Amygdala (tissue), 56 donors: ENCODE measurements around the gene NR1D2.
"Not testable (repeated sequence)": the region's sequence is repeated elsewhere in the genome, so short reads cannot be mapped to it uniquely, and the experiment has no call there.

Experiments
- DNase-seq, 56 donors: peaks; one replicate each; lab custom pipeline; 2025; lab: John Stamatoyannopoulos, UW

The NR1D2 gene

DNA sequence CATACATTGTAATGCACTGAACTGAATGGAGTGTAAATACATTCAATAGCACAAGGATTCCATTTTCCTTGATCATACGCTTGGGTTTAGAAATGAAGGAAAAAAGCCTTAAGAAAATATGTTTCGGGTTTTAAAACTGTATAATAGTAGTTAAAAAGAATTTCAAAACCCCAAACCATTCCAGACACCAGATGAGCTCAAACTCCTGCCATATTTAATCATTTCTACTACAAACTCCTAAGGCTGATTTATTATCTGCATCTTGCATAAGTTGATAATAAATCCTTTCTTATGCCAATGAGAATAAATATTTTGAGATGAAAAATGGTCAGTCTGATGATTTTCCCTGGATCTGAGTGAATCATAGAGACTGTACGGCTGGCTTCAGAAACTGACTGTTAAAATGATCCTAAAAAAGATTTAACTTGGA, 51.0 kb downstream of the NR1D2 start:
- DNase-seq, result no peak

DNA sequence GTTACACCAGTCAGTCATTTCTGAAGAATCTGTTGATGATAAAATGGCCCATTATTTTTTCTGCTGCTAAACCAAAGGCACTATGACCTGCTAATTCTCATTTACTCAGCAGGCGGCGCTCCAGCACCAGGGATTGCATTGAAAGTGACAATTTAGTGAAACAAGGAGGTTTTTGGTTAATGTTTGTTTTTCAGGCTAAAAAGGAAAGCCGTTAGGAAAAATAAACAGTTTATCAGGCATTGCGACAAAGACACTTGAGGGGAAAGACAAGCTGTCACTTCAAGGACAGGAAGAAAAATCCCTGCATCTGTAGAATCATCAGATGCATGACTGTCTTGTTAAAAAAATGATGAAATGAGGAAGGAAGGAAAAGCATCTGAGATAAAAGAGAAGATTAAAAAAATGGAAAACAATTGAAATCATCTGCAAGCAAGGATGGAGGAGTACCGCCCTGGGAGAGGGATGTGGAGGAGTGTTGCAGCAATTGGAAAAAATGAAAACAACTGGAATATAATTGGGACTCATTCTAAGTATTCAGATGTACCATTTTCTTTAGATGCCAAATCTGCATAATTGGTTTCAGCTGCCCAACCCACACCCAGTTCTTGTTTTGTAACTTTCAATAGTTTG, 54.0 kb downstream of the NR1D2 start:
- DNase-seq, result peak in 52 of 56 donors; percentile 8 to 93 (median 56)

DNA sequence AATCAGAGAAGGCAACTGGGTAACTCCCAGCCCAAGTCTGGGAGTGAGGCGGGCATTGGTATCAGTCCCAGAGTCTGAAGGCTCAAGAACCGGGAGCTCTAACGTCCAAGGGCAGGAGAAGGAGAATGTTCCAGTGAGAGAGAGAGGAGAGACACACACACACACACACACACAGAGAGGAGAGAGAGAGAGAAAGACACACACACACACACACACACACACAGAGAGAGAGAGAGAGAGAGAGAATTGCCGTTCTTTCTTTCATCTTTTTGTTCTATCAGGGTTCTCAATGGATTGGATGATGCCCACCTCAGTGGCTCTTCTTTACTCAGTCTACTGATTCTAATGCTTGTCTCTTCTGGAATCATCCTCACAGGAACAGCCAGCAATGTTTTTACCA, 57.0 kb downstream of the NR1D2 start:
- DNase-seq, result no peak

DNA sequence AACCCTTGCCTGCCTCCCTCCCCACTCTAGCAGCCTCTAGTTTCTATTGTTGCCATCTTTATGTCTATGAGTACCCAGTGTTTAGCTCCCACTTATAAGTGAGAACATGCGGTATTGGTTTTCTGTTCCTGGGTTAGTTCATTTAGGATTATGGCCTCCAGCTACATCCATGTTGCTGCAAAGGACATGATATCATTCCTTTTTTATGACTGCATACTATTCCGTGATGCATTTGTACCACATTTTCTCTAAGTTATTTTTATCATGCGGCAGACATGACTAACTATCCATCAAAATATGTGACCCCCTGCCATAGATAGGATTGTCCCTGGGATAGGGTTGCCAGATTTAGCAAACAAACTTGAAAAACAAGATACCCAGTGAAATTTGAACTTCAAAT, 58.4 kb downstream of the NR1D2 start:
- no peak for DNase-seq

DNA sequence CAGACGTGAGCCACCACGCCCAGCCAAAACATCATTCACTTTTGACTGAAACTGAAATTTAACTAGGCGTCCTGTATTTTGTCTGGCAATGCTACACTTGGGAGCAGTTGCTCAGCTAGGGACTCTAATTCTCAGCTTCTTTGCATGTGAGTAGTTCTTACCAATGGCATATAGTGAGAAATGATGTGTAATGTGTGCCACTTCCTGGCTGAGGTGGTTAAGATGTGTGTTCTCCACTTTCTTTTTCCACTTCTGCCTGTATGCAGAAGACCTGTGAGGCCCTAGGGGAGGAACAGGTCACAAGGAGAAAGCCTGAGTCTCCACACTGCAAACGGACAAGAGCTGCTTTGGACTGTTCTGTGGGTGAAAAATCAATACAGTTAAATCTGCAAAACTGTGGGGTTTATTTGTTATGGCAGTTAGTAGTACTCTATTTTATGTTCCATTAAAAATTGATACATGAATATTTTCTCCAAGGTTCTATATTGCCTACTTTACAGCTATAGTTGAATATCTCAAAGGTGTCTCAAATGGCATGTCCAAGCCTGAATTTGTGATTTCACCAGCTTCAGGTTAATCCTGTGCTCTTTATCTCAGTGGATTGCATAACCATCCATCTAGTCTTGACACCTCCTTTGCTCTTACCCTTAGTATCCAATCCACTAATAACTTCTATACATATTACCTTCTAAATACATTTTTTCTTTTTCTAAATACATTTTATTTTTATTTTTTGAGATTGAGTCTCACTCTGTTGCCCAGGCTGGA, 59.3 kb downstream of the NR1D2 start:
- DNase-seq, result no peak

DNA sequence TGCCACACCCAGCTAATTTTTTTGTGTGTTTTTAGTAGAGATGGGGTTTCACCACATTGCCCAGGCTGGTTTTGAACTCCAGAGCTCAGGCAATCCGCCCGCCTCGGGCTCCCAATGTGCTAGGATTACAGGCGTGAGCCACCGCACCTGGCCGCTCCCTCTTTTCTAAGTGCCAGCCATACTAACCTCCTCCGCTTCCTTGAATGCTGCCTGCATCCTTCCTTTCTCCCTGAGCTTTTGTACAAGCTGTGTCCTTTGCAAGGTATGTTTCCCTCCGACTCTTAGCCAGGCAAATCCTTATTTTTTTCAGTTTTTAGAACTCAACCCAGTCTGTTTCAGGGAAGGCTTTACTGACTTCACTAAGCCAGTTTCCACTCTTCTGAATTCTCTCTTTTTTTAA, 60.6 kb downstream of the NR1D2 start:
- no peak for DNase-seq

DNA sequence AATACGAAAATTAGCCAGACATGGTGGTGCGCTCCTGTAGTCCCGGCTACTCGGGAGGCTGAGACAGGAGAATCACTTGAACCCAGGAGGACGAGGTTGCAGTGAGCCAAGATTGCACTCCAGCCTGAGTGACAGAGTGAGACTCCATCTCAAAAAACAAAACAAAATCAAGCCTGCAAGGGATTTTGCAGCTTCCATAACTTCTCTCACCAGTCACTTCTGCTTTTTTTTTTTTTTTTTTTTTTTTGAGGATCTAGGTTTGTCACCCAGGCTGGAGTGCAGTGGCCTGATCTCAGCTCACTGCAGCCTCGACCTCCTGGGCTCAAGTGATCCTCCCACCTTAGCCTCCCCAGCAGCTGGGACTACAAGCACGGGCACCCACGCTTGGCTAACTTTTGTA, 65.7 kb downstream of the NR1D2 start:
- DNase-seq, result not testable (repeated sequence)

DNA sequence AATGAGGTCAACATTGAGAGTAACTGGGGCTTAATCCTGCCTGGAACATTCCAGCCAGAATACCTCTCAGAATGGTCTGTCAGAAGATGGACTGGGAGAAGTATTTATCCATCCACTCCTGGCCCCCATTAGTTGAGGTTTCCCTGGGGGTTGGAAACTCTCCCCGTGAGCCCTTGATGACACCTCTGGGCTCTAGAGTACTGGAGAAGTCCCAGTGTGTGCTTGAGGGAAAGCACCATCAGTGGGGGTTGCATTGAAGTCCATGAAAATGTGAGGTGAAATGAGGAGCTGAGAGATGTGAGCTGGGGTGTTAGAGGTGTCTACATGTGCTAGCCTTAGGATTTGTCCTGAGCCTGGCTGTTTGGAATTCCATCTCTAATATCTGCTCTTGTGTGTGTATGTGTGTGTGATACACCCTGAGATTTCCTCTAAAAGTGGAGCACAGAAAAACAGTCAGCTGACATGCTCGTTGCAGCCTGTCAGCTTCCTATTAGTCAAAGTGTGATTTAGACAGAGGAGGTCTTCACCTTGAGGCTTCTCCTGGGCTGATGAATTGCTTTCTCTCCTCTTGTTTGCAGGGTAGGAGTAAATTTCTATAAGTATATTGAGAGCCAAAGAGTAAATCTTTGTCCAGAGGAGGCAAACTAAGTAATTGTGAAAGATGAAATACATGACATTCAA, 67.6 kb downstream of the NR1D2 start:
- no peak for DNase-seq

DNA sequence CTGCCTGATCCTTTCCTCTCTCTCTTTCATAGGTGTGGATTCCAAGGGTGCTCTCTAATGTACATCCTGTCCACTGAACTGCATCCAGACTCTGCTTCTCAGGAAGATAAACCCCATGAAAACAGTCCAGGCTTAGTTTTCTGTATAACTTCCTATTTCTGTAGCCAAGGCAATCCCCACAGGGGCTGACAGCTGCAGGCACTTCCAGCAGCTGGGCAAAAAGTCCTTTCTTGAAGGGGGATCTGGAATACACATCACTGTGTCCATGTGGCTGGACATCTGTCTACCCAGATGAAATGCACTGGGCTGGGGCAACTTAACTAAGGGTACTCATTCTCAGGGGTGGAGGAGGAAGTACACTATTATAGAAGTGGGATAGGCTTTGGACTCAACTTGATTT, 72.2 kb downstream of the NR1D2 start:
- DNase-seq, result no peak

DNA sequence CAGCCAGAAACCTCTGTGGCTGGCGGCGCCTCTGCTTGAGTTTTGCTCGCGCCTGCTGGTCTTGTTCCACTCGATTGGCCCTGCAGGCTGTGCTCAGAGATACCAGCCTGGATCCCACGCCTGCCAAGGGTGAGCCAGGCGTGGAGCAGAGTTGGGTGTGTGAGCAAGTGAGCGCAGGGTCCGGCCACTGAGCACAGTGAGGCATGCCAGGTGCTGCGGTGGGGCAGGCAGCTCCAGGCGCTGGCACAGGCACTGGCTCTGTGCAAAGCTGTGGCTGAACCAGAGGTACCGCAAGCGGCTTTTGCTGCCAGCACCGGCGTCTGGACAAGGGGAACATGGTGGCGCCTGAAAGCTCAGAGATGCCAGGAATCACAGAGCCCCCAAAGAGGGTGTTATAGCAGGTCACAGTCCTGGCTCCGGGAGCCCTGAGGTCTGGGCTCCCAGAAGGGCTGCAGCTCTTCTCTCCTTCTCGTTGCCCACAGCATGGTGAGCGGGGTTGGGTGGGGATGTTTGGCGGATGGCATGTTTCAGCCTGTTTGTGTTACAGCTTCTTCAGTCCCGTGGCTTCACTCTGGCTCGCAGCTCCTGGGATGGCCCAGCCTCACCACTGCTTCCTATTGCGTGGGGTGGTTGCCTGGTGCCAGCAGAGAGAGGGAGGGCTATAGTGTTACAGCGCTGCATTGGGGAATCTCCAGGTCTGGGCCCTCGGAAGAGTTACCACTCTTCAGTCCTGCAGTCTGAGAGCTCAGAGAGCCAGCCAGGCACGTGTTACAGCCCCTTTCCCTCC, 73.9 kb downstream of the NR1D2 start:
- DNase-seq, result no peak

DNA sequence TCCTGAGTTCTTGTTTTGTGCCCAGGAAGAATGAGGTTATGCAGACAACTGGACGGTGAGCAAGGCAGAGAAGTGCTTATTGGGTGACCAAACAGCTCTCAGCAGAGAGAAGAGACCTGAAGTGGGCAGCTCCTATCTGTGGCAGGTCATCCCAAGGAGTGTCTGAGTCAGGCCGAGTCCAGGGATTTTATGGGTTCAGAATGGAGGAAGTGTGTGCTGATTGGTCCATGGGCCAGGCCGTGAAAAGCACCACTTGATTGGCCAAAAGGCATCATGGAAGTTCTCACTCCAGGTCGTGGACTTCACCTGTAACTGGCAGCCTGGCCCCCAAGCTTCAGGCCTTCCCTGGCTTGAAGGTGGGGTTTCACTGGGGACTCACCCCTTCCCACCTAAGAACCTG, 74.5 kb downstream of the NR1D2 start:
- DNase-seq, result no peak

DNA sequence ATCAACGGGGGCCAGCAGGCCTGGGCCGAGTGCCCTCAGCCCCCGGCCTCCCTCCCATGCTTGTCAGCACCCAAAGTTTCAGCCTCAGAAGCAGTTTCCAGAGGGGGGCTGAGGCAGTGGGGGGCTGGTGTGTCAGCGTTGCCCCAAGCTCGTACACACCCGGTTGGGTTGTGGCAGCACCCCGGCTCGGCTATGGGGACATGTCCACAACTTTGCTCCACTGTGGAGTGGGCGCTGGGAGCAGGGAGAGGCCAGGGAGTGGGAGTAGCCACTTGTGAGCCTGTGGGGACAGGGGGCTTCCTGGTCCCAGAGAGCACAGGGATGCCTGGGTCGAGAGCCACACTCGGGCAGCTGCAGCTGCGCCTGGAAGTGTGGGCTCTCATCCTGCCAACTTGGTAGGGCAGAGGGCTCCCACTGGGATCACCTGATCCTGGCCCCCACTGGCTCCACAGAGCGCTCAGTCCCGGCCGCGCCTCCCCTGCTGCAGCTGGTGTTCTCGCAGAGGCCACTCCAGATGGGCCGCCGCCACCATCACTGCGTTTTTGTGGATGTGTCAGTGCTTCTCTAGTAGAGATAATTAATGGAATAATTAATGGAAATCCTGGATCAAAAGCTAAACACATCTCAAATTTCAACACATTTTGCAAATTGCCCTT, 75.1 kb downstream of the NR1D2 start:
- DNase-seq, result no peak

DNA sequence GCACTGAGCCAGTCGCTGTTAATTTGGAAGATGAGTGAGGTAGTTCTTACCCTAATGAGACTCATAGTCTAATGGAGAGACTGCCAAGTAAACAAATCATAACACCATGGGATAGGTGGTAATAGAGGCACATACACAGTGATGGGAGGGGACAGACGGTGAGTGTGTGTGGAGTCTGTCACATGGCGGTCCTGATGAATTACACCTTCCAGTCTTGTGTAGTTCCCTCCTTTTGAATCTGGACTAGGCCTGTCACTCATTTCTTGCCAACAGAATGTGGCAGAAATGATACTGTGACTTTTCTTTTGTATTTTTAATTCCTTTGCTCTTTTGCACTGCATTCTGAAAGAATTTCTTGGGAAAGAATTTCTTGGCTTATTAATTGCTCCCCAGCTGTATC, 78.1 kb downstream of the NR1D2 start:
- DNase-seq, result no peak

DNA sequence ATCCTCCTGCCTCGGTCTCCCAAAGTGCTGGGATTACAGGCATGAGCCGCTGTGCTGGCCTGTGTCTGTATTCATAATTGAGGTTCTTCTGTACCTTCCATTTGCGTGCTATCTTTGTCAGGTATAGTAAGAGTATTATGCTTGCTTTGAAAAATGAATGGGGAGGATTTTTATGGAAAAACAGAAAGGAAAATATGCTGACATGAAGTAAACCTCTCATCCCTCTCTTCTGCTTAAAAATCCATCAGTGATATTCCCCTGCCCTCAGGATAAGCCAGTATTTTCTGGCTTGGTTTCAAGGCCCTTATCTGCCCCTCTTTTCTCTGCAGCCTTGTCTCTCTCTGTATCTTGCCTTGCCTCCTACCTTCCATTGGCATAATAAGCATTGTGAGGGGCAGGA, 80.7 kb downstream of the NR1D2 start:
- no peak for DNase-seq

DNA sequence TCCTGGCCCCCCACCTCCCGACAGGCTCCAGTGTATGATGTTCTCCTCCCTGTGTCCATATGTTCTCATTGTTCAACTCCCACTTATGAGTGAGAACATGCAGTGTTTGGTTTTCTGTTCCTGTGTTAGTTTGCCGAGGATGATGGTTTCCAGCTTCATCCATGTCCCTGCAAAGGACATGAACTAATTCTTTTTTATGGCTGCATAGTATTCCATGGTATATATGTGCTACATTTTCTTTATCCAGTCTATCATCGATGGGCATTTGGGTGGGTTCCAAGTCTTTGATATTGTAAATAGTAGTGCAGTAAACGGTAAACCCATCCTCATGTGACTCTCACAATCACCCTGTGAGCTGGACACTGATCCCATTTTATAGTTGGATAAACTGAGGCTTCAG, 81.6 kb downstream of the NR1D2 start:
- DNase-seq, result not testable (repeated sequence)

DNA sequence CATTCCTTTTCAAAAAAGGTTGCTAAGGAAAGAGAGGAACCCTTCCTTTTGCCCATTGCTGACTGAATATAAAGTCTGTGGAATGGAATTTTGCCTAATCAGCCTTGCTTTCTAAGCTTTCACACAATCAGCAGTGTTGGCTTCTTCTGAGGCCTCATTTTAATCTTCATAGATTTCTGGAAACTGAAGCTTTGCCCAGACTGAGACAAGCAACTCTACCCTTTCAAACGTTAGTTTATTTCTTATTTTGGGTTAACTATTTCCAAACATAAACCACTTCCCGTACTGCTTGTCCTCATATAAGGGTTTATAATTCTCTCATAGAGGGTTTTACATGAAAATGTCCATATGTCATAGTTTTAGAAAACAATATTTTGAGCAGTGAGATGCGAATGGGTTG, 82.9 kb downstream of the NR1D2 start:
- DNase-seq, result no peak
